CD1c-positive myeloid dendritic cell (primary cell): ENCODE data around the gene ISG15.

Source experiments
- DNase-seq: peaks from one replicate; pipeline ENCODE4 v3.0.0-alpha.2; 2016; ENCODE audit errors: extremely low spot score

Gene ISG15

GRCh38 chr1:1059494-1060280 lies 46.4 kb downstream of the ISG15 start:
- peak; percentile 94 for DNase-seq

- no peak for DNase-seq
Observed at GRCh38 chr1:1060281-1061000, 47.1 kb downstream of the ISG15 start.

- no peak for DNase-seq
Observed at GRCh38 chr1:1061682-1062345, 48.5 kb downstream of the ISG15 start.

- no peak for DNase-seq
Observed at GRCh38 chr1:1062348-1063163, 49.3 kb downstream of the ISG15 start.

DNA sequence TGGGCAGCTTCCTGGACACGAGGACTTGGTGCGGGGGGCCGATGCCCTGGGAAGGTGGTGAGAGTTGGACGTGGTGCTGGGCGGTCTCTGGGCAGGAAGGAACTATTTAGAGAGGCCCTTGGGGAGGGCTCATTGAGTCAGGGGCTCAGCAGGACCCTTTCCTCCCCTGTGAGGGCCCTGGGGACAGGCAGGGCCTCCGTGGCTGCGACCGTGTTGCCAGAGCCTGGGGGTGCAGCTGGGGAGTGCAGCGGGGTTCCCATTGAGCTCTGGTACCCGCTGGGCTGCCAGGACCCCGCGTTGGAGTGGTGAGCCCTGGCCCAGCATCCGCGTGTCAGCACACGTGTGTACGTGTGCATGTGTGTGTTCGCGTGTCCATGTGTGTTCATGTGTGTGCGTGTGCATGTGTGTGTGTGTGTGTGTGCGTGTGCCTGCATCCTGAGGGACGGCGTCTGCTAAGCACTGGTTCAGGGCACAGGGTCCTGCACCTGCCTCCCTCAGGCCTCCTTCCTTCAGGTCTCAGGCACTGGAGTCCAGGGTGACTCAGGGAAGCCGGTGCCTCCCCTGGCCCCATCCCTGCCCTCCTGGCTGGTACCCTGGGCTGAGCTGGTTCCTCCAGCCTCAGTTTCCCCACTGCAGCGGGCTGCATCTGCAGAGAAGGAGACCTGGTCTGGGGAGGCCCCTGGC lies 50.1 kb downstream of the ISG15 start:
- DNase-seq: no peak
